ENCODE measurements around the gene SATB1.
"Not testable (repeated sequence)": the region's sequence is repeated elsewhere in the genome, so short reads cannot be mapped to it uniquely, and the experiment has no call there.

Gene SATB1

GRCh38 chr3:18424729-18425640 is at the start of gene SATB1:
TSS of gene SATB1 (minus strand) at chr3:18425339. CDS start at chr3:18420967, 4,372 bp downstream.
- no peak for DNase-seq (ENCODE audit: low spot score)

GRCh38 chr3:18474202-18474601 is 49.1 kb upstream of the SATB1 start:
- DNase-seq (ENCODE audit: low spot score) = no peak

GRCh38 chr3:18469775-18470174 is 44.6 kb upstream of the SATB1 start:
- no peak for DNase-seq (ENCODE audit: low spot score)

GRCh38 chr3:18466136-18466535 is 41.0 kb upstream of the SATB1 start:
- DNase-seq (ENCODE audit: low spot score) = no peak

GRCh38 chr3:18454766-18455165 is 29.6 kb upstream of the SATB1 start:
- DNase-seq (ENCODE audit: low spot score) = no peak

GRCh38 chr3:18449618-18450017 is 24.5 kb upstream of the SATB1 start:
- not testable (repeated sequence) for DNase-seq (ENCODE audit: low spot score)

GRCh38 chr3:18447720-18448119 is 22.6 kb upstream of the SATB1 start:
- no peak for DNase-seq (ENCODE audit: low spot score)

GRCh38 chr3:18446149-18446825 is 21.1 kb upstream of the SATB1 start:
- DNase-seq (ENCODE audit: low spot score) = no peak

- DNase-seq (ENCODE audit: low spot score) = no peak
These were observed 20.4 kb upstream of the SATB1 start for GRCh38 chr3:18445401-18446148.

- DNase-seq (ENCODE audit: low spot score) = peak; percentile 72
These were observed 19.7 kb upstream of the SATB1 start for GRCh38 chr3:18444595-18445400.

GRCh38 chr3:18443665-18444594 is 18.8 kb upstream of the SATB1 start:
- DNase-seq (ENCODE audit: low spot score) = no peak

- no peak for DNase-seq (ENCODE audit: low spot score)
These were observed 17.9 kb upstream of the SATB1 start for GRCh38 chr3:18442756-18443664.

- no peak for DNase-seq (ENCODE audit: low spot score)
These were observed 16.4 kb upstream of the SATB1 start for GRCh38 chr3:18441551-18441950.

- no peak for DNase-seq (ENCODE audit: low spot score)
These were observed 15.1 kb upstream of the SATB1 start for GRCh38 chr3:18440066-18440722.

GRCh38 chr3:18439281-18439680 is 14.1 kb upstream of the SATB1 start:
- DNase-seq (ENCODE audit: low spot score) = no peak

- DNase-seq (ENCODE audit: low spot score) = no peak
These were observed 13.4 kb upstream of the SATB1 start for GRCh38 chr3:18438586-18438985.

GRCh38 chr3:18436213-18436612 is 11.1 kb upstream of the SATB1 start:
- DNase-seq (ENCODE audit: low spot score) = no peak

- DNase-seq (ENCODE audit: low spot score) = no peak
These were observed 9.6 kb upstream of the SATB1 start for GRCh38 chr3:18434711-18435110.

- DNase-seq (ENCODE audit: low spot score) = no peak
These were observed 7.6 kb upstream of the SATB1 start for GRCh38 chr3:18432752-18433151.
